ENCODE results near the gene CATSPERD.

GRCh38 chr19:5677136-5677535, 43.3 kb upstream of the CATSPERD start:
- TF ChIP-seq CEBPB (IDR thresholded peaks at IDR 0.05) (no peak), NFIC (IDR thresholded peaks at IDR 0.05) (no peak)
- TF ChIP-seq, protein P1, sequence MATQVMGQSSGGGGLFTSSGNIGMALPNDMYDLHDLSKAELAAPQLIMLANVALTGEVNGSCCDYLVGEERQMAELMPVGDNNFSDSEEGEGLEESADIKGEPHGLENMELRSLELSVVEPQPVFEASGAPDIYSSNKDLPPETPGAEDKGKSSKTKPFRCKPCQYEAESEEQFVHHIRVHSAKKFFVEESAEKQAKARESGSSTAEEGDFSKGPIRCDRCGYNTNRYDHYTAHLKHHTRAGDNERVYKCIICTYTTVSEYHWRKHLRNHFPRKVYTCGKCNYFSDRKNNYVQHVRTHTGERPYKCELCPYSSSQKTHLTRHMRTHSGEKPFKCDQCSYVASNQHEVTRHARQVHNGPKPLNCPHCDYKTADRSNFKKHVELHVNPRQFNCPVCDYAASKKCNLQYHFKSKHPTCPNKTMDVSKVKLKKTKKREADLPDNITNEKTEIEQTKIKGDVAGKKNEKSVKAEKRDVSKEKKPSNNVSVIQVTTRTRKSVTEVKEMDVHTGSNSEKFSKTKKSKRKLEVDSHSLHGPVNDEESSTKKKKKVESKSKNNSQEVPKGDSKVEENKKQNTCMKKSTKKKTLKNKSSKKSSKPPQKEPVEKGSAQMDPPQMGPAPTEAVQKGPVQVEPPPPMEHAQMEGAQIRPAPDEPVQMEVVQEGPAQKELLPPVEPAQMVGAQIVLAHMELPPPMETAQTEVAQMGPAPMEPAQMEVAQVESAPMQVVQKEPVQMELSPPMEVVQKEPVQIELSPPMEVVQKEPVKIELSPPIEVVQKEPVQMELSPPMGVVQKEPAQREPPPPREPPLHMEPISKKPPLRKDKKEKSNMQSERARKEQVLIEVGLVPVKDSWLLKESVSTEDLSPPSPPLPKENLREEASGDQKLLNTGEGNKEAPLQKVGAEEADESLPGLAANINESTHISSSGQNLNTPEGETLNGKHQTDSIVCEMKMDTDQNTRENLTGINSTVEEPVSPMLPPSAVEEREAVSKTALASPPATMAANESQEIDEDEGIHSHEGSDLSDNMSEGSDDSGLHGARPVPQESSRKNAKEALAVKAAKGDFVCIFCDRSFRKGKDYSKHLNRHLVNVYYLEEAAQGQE (IDR thresholded peaks at IDR 0.05; ENCODE audit: low read depth) = no peak
